Measurements from ENCODE around the gene CTTNBP2NL.

GRCh38 chr1:112457241-112457640, 61.2 kb downstream of the CTTNBP2NL start:
- no peak for TF ChIP-seq POLR2A (IDR thresholded peaks at IDR 0.05)
- no peak for TF ChIP-seq CTCF (IDR thresholded peaks at IDR 0.05)

Data from testis (tissue), 2 donors.